Suprapubic skin (tissue), 3 donors: ENCODE data around the gene MYZAP.

ENCODE experiments used
- CTCF ChIP-seq, 2 donors: fragments of 200-600 bp in 1 of 2; fragments of 450-650 bp in 1 of 2; sonication (generic) in 1 of 2; IDR thresholded peaks; one replicate each; pipeline ENCODE4 v1.5.1; 2016 to 2019; ENCODE audit warnings: antibody characterized with exemption in 2 of 2, mild to moderate bottlenecking in 1 of 2, moderate library complexity in 1 of 2
- POLR2AphosphoS5 ChIP-seq, 3 donors: sonication (generic); formaldehyde crosslinking; IDR thresholded peaks; one replicate each; pipeline ENCODE4 v1.6.1; 2017; ENCODE audit warnings: antibody characterized with exemption in 3 of 3

- no peak for TF ChIP-seq POLR2AphosphoS5 (IDR thresholded peaks at IDR 0.05)
- no peak for TF ChIP-seq CTCF (IDR thresholded peaks at IDR 0.05)
These were observed 73.5 kb downstream of the MYZAP start for GRCh38 chr15:57665194-57665593.
